Neural crest cell (in vitro differentiated cells): ENCODE measurements around the gene POLR2E. TPM values are rescaled to one million over a fixed set of nuclear protein-coding genes. Genes with fewer than 3 reads are reported as not detected.
A peak's percentile ranks its signal among the peaks of the same experiment; 100 is the strongest.
"Not testable (repeated sequence)": the region's sequence is repeated elsewhere in the genome, so short reads cannot be mapped to it uniquely, and the experiment has no call there.

Experiments used
- DNase-seq: peaks from one replicate; pipeline ENCODE4 v3.0.0; 2021; ENCODE audit warnings: low read depth, mixed read lengths, low spot score
- H3K27ac Mint-ChIP-seq: one replicate; pipeline ENCODE4 v1.8.0; 2021; ENCODE audit warnings: mild to moderate bottlenecking, mixed read lengths; ENCODE audit not compliant: unreplicated experiment
- H3K27me3 Mint-ChIP-seq: 2 replicates; pipeline ENCODE4 v1.8.0; 2021; ENCODE audit warnings: low read depth, mild to moderate bottlenecking, mixed read lengths
- H3K36me3 Mint-ChIP-seq: 2 replicates; pipeline ENCODE4 v1.8.0; 2021; ENCODE audit warnings: low read depth, mild to moderate bottlenecking, mixed read lengths
- H3K4me1 Mint-ChIP-seq: 2 replicates; pipeline ENCODE4 v1.8.0; 2021; ENCODE audit warnings: mixed read lengths
- H3K4me3 Mint-ChIP-seq: one replicate; pipeline ENCODE4 v1.8.0; 2021; ENCODE audit warnings: mild to moderate bottlenecking, mixed read lengths
- H3K9me3 Mint-ChIP-seq: 2 replicates; pipeline ENCODE4 v1.8.0; 2021; ENCODE audit warnings: mixed read lengths
- CTCF ChIP-seq: fragments of 200-600 bp; sonication (generic); conservative IDR thresholded peaks from 2 replicates; pipeline ENCODE4 v1.5.0; 2021; ENCODE audit warnings: antibody characterized with exemption, mild to moderate bottlenecking
- total RNA-seq: library from RNA; stranded (reverse); gene quantifications from 2 replicates; pipeline ENCODE4 v1.2.1, GENCODE V29; 2021

Gene POLR2E
- total RNA-seq, 1 donor from 2014 or later: 256 TPM

DNA sequence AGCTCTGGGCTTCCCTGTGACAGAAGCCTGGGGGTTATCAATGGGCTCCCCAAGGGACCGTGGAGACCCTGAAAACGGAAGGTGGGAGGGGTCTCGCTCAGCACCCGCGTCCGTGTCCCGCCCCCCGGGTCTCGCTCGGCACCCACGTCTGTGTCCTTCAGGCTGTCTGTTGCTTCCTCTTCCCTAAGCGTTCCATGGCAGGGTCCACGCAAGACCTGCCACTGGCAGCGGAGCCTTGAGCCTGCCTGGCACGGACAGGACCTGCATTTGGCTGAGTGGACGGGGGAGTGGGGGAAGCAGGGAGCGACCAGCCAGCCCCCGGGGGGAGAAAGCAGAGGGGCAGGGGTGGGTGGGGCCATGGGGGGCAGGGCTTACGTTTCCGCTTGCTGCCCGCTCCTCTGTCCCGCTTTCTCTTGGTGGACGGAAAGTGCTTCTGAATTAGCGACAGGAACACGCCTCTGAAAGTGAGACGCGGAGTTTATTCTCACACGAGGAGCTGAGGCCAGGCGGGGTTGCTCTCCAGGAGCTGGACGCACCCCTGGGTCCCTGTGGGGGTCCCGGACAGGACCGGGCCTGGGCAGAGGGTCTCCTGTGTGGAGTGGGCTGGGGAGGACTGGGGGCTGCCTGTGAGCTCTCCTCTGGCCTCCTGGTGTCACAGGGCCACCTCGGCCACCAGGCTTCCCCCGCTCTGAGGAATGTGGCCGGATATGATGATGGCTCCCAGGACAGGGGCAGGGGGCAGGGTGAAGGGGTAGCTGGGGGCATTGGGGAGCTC lies 20.7 kb upstream of the POLR2E start:
- Mint-ChIP-seq H3K36me3 (no peaks in the 10 kb centered on the region), H3K27ac (no peak overlapping the region), H3K4me3 (no peak overlapping the region), H3K27me3 (no peaks in the 10 kb centered on the region), H3K4me1 (no peaks in the 10 kb centered on the region), H3K9me3 (no peaks in the 10 kb centered on the region)
- TF ChIP-seq CTCF: no peak
- DNase-seq: no peak

- H3K27me3 Mint-ChIP-seq, H3K4me1 Mint-ChIP-seq, H3K4me3 Mint-ChIP-seq, H3K9me3 Mint-ChIP-seq, H3K36me3 Mint-ChIP-seq, H3K27ac Mint-ChIP-seq, DNase-seq: not testable (repeated sequence)
These were observed 19.6 kb upstream of the POLR2E start for GRCh38 chr19:1114728-1115127.

DNA sequence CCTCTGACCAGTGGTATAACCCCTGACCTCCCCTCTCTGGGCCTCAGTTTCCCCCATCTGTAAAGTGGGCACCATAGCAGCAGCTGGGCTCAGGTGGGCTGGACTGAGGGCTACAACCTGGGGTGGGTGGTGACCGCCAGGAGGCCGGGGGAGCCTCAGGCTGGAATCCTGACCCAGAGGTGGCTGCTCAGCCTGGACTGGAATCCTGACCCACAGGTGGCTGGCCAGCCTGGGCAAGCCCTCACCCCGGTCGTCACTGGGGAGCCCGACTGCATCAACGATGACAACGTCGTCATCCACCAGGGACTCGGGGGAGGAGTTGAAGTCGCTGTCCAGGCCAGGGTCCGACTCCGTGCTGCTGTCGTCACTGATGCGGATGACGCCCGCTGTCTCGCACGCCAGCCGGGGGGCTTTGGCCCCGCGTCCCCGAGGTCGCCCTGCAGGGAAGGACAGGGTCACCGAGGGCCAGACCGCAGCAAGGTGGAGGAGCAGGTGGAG lies 18.9 kb upstream of the POLR2E start:
- Mint-ChIP-seq H3K27ac (no peak overlapping the region), H3K4me3 (no peak overlapping the region), H3K9me3 (no peaks in the 10 kb centered on the region), H3K36me3 (no peaks in the 10 kb centered on the region), H3K27me3 (no peaks in the 10 kb centered on the region), H3K4me1 (no peaks in the 10 kb centered on the region)
- no peak for DNase-seq
- no peak for TF ChIP-seq CTCF

DNA sequence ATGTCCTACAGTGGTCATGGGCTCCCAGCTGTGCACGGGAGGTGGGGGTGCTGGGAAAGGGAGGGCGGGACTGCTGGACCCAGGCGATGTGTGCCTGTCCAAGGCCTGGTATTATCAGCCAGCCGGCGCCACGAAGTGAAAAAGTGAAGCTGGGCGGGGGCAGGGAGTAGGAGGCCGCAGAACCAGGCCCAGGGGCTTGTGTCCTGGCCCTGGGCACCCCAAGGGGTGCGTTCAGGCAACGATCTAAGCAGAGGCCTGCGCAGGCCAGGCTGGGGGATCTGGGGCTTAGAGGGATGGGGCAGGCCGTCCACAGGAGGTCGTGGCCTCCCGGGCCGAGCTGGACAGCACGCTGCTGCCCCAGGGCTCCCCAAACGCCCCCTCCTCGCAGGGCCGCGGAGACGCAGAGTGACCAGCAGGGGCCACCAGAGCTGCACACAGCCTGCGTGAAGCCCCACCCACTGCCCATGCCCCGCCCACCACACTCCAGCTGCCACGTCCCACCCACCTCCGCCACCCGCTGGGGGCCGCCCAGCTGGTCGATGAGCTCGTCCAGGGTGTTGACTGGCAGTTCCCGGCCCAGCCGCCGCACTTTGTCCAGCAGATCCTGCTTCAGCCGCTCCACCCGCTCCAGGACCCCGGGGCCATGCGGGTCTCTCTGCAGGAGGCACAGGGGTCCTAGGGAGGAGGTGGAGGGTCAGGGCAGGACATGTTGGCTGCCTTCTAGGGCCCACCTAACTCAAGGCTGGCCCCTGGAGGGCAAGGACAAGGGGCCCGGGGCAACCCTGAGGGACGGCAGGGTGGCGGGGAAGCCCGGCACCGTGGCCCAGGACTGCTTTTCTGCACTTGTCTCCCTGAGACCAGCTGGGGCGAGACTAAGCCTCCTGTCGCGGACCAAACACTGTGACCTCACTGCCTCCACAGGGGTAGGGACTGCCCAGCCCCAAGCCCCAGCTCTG lies 18.1 kb upstream of the POLR2E start:
- Mint-ChIP-seq H3K27ac (no peak overlapping the region), H3K36me3 (no peaks in the 10 kb centered on the region), H3K4me1 (no peaks in the 10 kb centered on the region), H3K4me3 (peak overlapping the region; percentile 19), H3K27me3 (no peaks in the 10 kb centered on the region), H3K9me3 (no peaks in the 10 kb centered on the region)
- peak; percentile 95 for DNase-seq
- peak; percentile 94 for TF ChIP-seq CTCF

- Mint-ChIP-seq H3K27ac (no peak overlapping the region), H3K9me3 (no peaks in the 10 kb centered on the region), H3K36me3 (no peaks in the 10 kb centered on the region), H3K27me3 (no peaks in the 10 kb centered on the region), H3K4me1 (no peaks in the 10 kb centered on the region), H3K4me3 (no peak overlapping the region)
- no peak for DNase-seq
- no peak for TF ChIP-seq CTCF
These were observed 17.3 kb upstream of the POLR2E start for GRCh38 chr19:1112268-1113029.
